GM23248 (cell line): ENCODE measurements around the gene PACSIN3.

Experiments used
- EZH2 ChIP-seq: fragments of 200-600 bp; sonication (generic); IDR thresholded peaks from 2 replicates; pipeline ENCODE4 v1.6.1; 2018; ENCODE audit warnings: antibody characterized with exemption, mild to moderate bottlenecking; ENCODE audit not compliant: insufficient read depth, poor library complexity, severe bottlenecking
- EZH2phosphoT487 ChIP-seq: fragments of 200-600 bp; sonication (generic); IDR thresholded peaks from 2 replicates; pipeline ENCODE4 v1.6.1; 2018; ENCODE audit warnings: antibody characterized with exemption, moderate library complexity, mild to moderate bottlenecking, low read depth; ENCODE audit not compliant: insufficient read depth

DNA sequence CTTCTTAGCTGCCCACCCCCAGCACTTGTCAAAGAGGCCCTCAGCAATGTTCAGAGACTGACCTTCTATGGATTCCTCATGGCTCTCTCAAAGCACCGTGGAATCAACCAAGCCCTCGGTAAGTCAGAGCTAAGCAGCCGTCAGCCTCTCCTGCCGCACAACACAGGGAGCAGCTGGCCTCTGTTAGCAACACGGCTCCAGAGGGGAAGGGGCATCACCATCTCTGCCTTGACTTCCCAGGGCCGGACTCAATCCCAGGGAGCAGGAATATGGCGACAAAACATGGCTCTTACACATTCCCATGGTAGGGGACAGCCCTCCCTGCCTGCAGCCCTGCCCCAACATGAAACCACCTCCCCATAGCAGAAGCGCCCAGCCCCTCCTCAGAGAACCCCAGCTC, 28.4 kb downstream of the PACSIN3 start:
- TF ChIP-seq EZH2 (no peak), EZH2phosphoT487 (no peak)
